Mesenchymal stem cell (in vitro differentiated cells and primary cell): Measurements from ENCODE around the gene DNAJC5.
"Not testable (repeated sequence)": the region's sequence is repeated elsewhere in the genome, so short reads cannot be mapped to it uniquely, and the experiment has no call there.

ENCODE experiments used
- DNase-seq: peaks from one replicate; pipeline ENCODE4 v3.0.0-alpha.2; 2013
- H2AFZ ChIP-seq: one replicate; pipeline ENCODE4 v1.6.1; 2013; ENCODE audit warnings: low read depth, mild to moderate bottlenecking, control low read depth, inconsistent platforms, low read length, moderate library complexity
- H2AK5ac ChIP-seq: 2 replicates; pipeline ENCODE4 v1.6.1; 2013; ENCODE audit warnings: low read length, moderate library complexity, mild to moderate bottlenecking, inconsistent platforms; ENCODE audit not compliant: severe bottlenecking
- H2BK120ac ChIP-seq: one replicate; pipeline ENCODE4 v1.6.1; 2013; ENCODE audit warnings: low read depth, mild to moderate bottlenecking, inconsistent platforms, low read length, moderate library complexity
- H2BK12ac ChIP-seq, 2 experiments: one replicate each; pipeline ENCODE4 v1.6.1; 2013; ENCODE audit warnings: inconsistent platforms in 2 of 2, low read length in 2 of 2, mild to moderate bottlenecking in 2 of 2, moderate library complexity in 2 of 2, control low read depth in 1 of 2
- H2BK15ac ChIP-seq: one replicate; pipeline ENCODE4 v1.6.1; 2013; ENCODE audit warnings: mild to moderate bottlenecking, low read depth, inconsistent platforms; ENCODE audit not compliant: poor library complexity, severe bottlenecking
- H2BK5ac ChIP-seq: 2 replicates; pipeline ENCODE4 v1.6.1; 2013; ENCODE audit warnings: low read depth, mild to moderate bottlenecking, low read length, control low read depth, inconsistent platforms; ENCODE audit not compliant: poor library complexity, severe bottlenecking
- H3K14ac ChIP-seq, 2 experiments: one replicate each; pipeline ENCODE4 v1.6.1; 2013; ENCODE audit warnings: inconsistent platforms in 2 of 2, low read length in 2 of 2, control low read depth in 1 of 2, mild to moderate bottlenecking in 1 of 2, moderate library complexity in 1 of 2
- H3K18ac ChIP-seq, 2 experiments: one replicate each; pipeline ENCODE4 v1.6.1; 2013; ENCODE audit warnings: inconsistent platforms in 2 of 2, low read length in 2 of 2, control low read depth in 1 of 2, low read depth in 1 of 2, mild to moderate bottlenecking in 1 of 2
- H3K23ac ChIP-seq, 2 experiments: one replicate each; pipeline ENCODE4 v1.6.1; 2013; ENCODE audit warnings: inconsistent platforms in 2 of 2, low read length in 2 of 2, mild to moderate bottlenecking in 2 of 2, moderate library complexity in 2 of 2, control low read depth in 1 of 2
- H3K27ac ChIP-seq: 2 replicates; pipeline ENCODE4 v1.5.1; 2013; ENCODE audit warnings: mild to moderate bottlenecking, moderate library complexity, low read length, control low read depth, inconsistent platforms; ENCODE audit not compliant: poor library complexity, severe bottlenecking
- H3K27me3 ChIP-seq, 2 experiments: 2 replicates each; pipeline versions ENCODE4 v1.6.1 to v1.7.0; 2013; ENCODE audit warnings: low read length in 2 of 2, mild to moderate bottlenecking in 2 of 2, moderate library complexity in 2 of 2, control low read depth in 1 of 2, inconsistent platforms in 1 of 2; ENCODE audit not compliant: control insufficient read depth in 1 of 2, insufficient read depth in 1 of 2
- H3K36me3 ChIP-seq, 2 experiments: 2 replicates each; pipeline versions ENCODE4 v1.6.1 to v1.7.0; 2013; ENCODE audit warnings: low read length in 2 of 2, control low read depth in 1 of 2, inconsistent platforms in 1 of 2, low read depth in 1 of 2, mild to moderate bottlenecking in 1 of 2; ENCODE audit not compliant: insufficient read depth in 2 of 2, control insufficient read depth in 1 of 2
- H3K4ac ChIP-seq, 2 experiments: one replicate each; pipeline ENCODE4 v1.6.1; 2013; ENCODE audit warnings: inconsistent platforms in 2 of 2, low read length in 2 of 2, mild to moderate bottlenecking in 2 of 2, moderate library complexity in 2 of 2, control low read depth in 1 of 2, low read depth in 1 of 2
- H3K4me1 ChIP-seq: 2 replicates; pipeline ENCODE4 v1.6.1; 2013; ENCODE audit warnings: low read depth, low read length, control low read depth; ENCODE audit not compliant: control insufficient read depth, insufficient read depth
- H3K4me2 ChIP-seq: 2 replicates; pipeline ENCODE4 v1.6.1; 2013; ENCODE audit warnings: low read length, mild to moderate bottlenecking, inconsistent platforms; ENCODE audit not compliant: poor library complexity, severe bottlenecking
- H3K4me3 ChIP-seq, 2 experiments: 2 replicates each; pipeline versions ENCODE4 v1.5.1 to v1.7.0; 2013; ENCODE audit warnings: low read length in 2 of 2, mild to moderate bottlenecking in 2 of 2, control low read depth in 1 of 2, low read depth in 1 of 2; ENCODE audit not compliant: insufficient read depth in 1 of 2
- H3K79me1 ChIP-seq: replicated peaks from 2 replicates; pipeline ENCODE4 v1.6.1; 2013; ENCODE audit warnings: mild to moderate bottlenecking, control low read depth, low read length, inconsistent platforms; ENCODE audit not compliant: poor library complexity, severe bottlenecking
- H3K9ac ChIP-seq: 2 replicates; pipeline ENCODE4 v1.7.0; 2013; ENCODE audit warnings: mild to moderate bottlenecking, low read length, moderate library complexity
- H3K9me3 ChIP-seq: 2 replicates; pipeline ENCODE4 v1.7.0; 2013; ENCODE audit warnings: mild to moderate bottlenecking, low read length; ENCODE audit not compliant: control insufficient read depth
- H4K8ac ChIP-seq: one replicate; pipeline ENCODE4 v1.6.1; 2013; ENCODE audit warnings: inconsistent platforms, mild to moderate bottlenecking, low read length, moderate library complexity
- H4K91ac ChIP-seq: one replicate; pipeline ENCODE4 v1.6.1; 2013; ENCODE audit warnings: mild to moderate bottlenecking, low read length, inconsistent platforms
- WGBS: methylation state at CpG from one replicate; pipeline ENCODE4 v1.1.7; 2013; ENCODE audit warnings: mixed read lengths; 5-methylcytosine and 5-hydroxymethylcytosine counted together

Gene DNAJC5

DNA sequence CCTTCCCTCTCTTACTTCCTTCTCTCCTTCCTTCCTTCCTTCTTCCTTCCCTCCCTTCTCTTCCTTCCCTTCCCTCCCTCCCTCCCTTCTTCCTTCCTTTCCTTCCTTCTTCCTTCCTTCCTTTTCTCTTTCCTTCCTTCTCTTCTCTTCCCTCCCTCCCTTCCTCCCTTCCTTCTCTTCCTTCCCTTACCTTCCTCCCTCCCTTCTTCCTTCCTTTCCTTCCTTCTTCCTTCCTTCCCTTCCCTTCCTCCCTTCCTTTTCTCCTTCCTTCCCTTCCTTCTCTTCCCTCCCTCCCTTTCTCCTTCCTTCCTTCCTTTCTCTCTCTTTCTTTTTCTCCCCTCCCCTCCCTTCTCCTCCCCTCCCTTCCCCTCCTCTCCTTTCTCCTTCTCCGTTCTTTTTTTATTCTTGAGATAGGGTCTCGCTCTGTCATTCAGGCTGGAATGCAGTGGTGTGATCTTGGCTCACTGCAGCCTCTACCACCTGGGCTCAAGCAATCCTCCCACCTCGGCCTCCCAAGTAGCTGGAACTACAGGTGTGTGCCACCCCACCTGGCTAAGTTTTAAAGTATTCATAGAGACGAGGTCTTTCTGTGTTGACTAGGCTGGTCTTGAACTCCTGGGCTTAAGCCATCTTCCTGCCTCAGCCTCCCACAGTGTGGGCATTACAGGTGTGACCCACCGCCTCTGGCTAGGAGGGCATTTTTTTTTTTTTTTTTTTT is 75.9 kb downstream of the DNAJC5 start:
- Histone ChIP-seq H2AK5ac (no peak overlapping the region), H3K79me1 (peaks cover 27% of the 10 kb centered on the region), H3K9ac (peak overlapping the region; percentile 88), H3K36me3 (peaks cover 23 to 41% of the 10 kb centered on the region in 2 experiments), H3K18ac (no peak overlapping the region), H4K91ac (no peak overlapping the region), H3K27ac (no peak overlapping the region), H3K27me3 (no peaks in the 10 kb centered on the region), H3K4ac (no peak overlapping the region), H3K4me2 (no peak overlapping the region), H3K23ac (no peak overlapping the region), H2BK5ac (no peak overlapping the region), H2BK15ac (no peak overlapping the region), H2BK12ac (no peak overlapping the region), H3K9me3 (no peaks in the 10 kb centered on the region), H3K4me3 (peak overlapping the region in 1 of 2 experiments; percentile 90), H2BK120ac (no peak overlapping the region), H2AFZ (no peak overlapping the region), H4K8ac (peak overlapping the region; percentile 88), H3K14ac (no peak overlapping the region), H3K4me1 (peaks cover 28% of the 10 kb centered on the region)
- no peak for DNase-seq
- WGBS: 83% methylated on average over 5 of the region's 5 CpGs

DNA sequence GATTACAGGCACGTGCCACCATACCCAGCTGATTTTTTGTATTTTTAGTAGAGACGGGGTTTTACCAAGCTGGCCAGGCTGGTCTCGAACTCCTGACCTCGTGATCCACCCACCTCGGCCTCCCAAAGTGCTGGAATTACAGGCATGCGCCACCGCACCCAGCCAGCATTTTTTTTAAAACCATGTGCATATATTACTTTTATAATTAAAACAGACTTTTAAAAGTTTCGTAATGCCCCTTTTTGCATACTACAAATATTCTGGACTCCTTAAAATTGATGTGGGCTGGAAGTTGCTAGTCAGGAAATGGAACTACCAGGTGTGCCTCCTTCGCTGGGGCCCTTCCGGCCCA is 77.0 kb downstream of the DNAJC5 start:
- not testable (repeated sequence) for H3K4me3 ChIP-seq, H3K4me2 ChIP-seq, H3K4ac ChIP-seq, H2AK5ac ChIP-seq, H2BK12ac ChIP-seq, H2BK15ac ChIP-seq, H3K14ac ChIP-seq, H3K27me3 ChIP-seq, H3K23ac ChIP-seq, H3K18ac ChIP-seq, H2BK5ac ChIP-seq, H3K9me3 ChIP-seq, H4K8ac ChIP-seq, DNase-seq, H2AFZ ChIP-seq, H4K91ac ChIP-seq, H2BK120ac ChIP-seq, H3K27ac ChIP-seq
- Histone ChIP-seq H3K4me1 (peaks cover 31% of the 10 kb centered on the region), H3K36me3 (peaks cover 13 to 31% of the 10 kb centered on the region in 2 experiments), H3K79me1 (peaks cover 22% of the 10 kb centered on the region), H3K9ac (peak overlapping the region; percentile 21)
- WGBS: 92% methylated on average over 8 of the region's 10 CpGs

GRCh38 chr20:63972312-63973159 is 77.6 kb downstream of the DNAJC5 start:
- no peak overlapping the region for H3K4ac ChIP-seq
- H3K79me1 ChIP-seq: peaks cover 21% of the 10 kb centered on the region
- H2AFZ ChIP-seq: no peak overlapping the region
- H2BK120ac ChIP-seq: no peak overlapping the region
- no peak overlapping the region for H2BK5ac ChIP-seq
- no peak for DNase-seq
- H3K9ac ChIP-seq: peak overlapping the region; percentile 78
- no peak overlapping the region for H2BK12ac ChIP-seq
- no peaks in the 10 kb centered on the region for H3K27me3 ChIP-seq
- H4K8ac ChIP-seq: no peak overlapping the region
- no peak overlapping the region for H3K18ac ChIP-seq
- H4K91ac ChIP-seq: no peak overlapping the region
- peaks cover 7 to 25% of the 10 kb centered on the region in 2 experiments for H3K36me3 ChIP-seq
- no peak overlapping the region for H2AK5ac ChIP-seq
- no peak overlapping the region for H3K14ac ChIP-seq
- no peak overlapping the region for H3K23ac ChIP-seq
- no peak overlapping the region for H3K4me2 ChIP-seq
- no peaks in the 10 kb centered on the region for H3K9me3 ChIP-seq
- H3K4me1 ChIP-seq: peaks cover 37% of the 10 kb centered on the region
- H3K4me3 ChIP-seq: no peak overlapping the region
- H3K27ac ChIP-seq: no peak overlapping the region
- no peak overlapping the region for H2BK15ac ChIP-seq
- WGBS: 78% methylated on average over 18 of the region's 18 CpGs

DNA sequence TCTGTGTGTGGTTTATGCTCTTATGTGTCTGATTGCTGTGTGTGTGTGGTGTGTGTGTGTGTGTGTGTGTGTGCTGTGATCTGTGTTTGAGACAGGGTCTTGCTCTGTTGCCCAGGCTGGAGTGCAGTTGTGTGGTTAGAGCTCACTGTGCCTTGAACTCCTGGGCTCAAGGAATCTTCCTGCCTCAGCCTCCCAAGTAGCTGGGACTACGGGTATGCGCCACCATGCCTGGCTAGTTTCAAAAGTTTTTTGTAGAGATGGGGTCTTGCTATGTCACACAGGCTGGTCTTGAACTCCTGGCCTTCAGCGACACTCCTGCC is 78.2 kb downstream of the DNAJC5 start:
- Histone ChIP-seq H3K23ac (no peak overlapping the region), H3K79me1 (peaks cover 15% of the 10 kb centered on the region), H2AK5ac (no peak overlapping the region), H3K4me1 (peaks cover 41% of the 10 kb centered on the region), H3K27me3 (no peaks in the 10 kb centered on the region), H3K9me3 (no peaks in the 10 kb centered on the region), H3K9ac (peak overlapping the region; percentile 78), H2BK5ac (no peak overlapping the region), H3K18ac (no peak overlapping the region), H2AFZ (no peak overlapping the region), H3K4ac (no peak overlapping the region), H3K36me3 (peaks cover 1 to 19% of the 10 kb centered on the region in 2 experiments), H3K4me3 (no peak overlapping the region), H2BK120ac (no peak overlapping the region), H4K91ac (no peak overlapping the region), H4K8ac (no peak overlapping the region), H2BK15ac (no peak overlapping the region), H3K27ac (no peak overlapping the region), H2BK12ac (no peak overlapping the region), H3K4me2 (no peak overlapping the region), H3K14ac (no peak overlapping the region)
- 92% methylated on average over 3 of the region's 3 CpGs for WGBS
- DNase-seq: no peak
